Esophagus muscularis mucosa (tissue), 3 donors: ENCODE results near the gene AGBL2.

Experiments used
- CTCF ChIP-seq, 3 experiments: fragments of 200-600 bp in 2 of 3; fragments of 450-650 bp in 1 of 3; sonication (generic) in 2 of 3; IDR thresholded peaks; one replicate each; pipeline ENCODE4 v1.5.1; 2017 to 2019; ENCODE audit warnings: antibody characterized with exemption in 3 of 3, mild to moderate bottlenecking in 2 of 3, moderate library complexity in 1 of 3
- POLR2A ChIP-seq: fragments of 450-650 bp; IDR thresholded peaks from one replicate; pipeline ENCODE4 v1.6.1; 2017; ENCODE audit warnings: antibody characterized with exemption, moderate library complexity, mild to moderate bottlenecking, low read depth

- TF ChIP-seq CTCF (IDR thresholded peaks at IDR 0.05) (no peak), POLR2A (no peak)
Measured at GRCh38 chr11:47641600-47642098, 73.5 kb downstream of the AGBL2 start.
